Epithelial cell of proximal tubule (primary cell): ENCODE data around the gene CTSK. TPM values are rescaled to one million over a fixed set of nuclear protein-coding genes. Genes with fewer than 3 reads are reported as not detected.
"Not testable (repeated sequence)": the region's sequence is repeated elsewhere in the genome, so short reads cannot be mapped to it uniquely, and the experiment has no call there.

Experiments used
- DNase-seq: peaks from one replicate; pipeline ENCODE4 v3.0.0-alpha.2; 2011; ENCODE audit warnings: low read depth
- H3K4me3 ChIP-seq: 2 replicates; pipeline ENCODE4 v1.5.1; 2011; ENCODE audit warnings: low read depth, mild to moderate bottlenecking, low read length
- total RNA-seq: library from RNA; depleted of rRNA; stranded (reverse); fragments of >200 nt; gene quantifications from 2 replicates; pipeline ENCODE4 v1.2.3, GENCODE V29; 2015
- TF ChIP-seq, protein P1 (sequence below): conservative IDR thresholded peaks from 2 replicates; pipeline ENCODE4 v1.5.1; 2012; ENCODE audit warnings: low read depth, mild to moderate bottlenecking, low read length

CTSK gene
- 0.43 and 2.0 TPM in 2 replicates for total RNA-seq

DNA sequence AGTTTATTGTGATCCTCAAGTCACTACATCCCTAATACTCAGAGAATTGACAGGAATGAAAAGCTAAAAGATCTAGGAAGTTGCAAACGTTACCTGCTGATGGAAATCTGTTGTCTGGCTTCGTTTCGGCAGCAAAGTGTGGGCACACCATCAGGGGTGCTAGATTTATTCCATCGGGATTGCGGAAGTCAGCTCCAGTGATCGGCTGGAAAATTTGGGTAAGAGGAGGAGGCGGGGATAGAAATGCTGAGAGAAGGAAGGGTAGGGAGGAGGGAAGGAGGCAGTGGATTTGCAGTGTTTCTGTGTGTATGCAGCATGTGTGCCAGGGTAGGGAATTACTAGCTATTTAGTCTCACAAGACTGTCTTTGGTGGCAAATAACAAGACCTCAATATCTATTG is at the start of gene CTSK:
Gene CTSK (minus strand): TSS at position 140 of the 400 bp plus-strand sequence. CDS start 1,455 bp downstream, outside the sequence.
- DNase-seq = no peak
- no peak within 1 kb of the TSS for H3K4me3 ChIP-seq
- TF ChIP-seq, protein P1, sequence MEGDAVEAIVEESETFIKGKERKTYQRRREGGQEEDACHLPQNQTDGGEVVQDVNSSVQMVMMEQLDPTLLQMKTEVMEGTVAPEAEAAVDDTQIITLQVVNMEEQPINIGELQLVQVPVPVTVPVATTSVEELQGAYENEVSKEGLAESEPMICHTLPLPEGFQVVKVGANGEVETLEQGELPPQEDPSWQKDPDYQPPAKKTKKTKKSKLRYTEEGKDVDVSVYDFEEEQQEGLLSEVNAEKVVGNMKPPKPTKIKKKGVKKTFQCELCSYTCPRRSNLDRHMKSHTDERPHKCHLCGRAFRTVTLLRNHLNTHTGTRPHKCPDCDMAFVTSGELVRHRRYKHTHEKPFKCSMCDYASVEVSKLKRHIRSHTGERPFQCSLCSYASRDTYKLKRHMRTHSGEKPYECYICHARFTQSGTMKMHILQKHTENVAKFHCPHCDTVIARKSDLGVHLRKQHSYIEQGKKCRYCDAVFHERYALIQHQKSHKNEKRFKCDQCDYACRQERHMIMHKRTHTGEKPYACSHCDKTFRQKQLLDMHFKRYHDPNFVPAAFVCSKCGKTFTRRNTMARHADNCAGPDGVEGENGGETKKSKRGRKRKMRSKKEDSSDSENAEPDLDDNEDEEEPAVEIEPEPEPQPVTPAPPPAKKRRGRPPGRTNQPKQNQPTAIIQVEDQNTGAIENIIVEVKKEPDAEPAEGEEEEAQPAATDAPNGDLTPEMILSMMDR = no peak

DNA sequence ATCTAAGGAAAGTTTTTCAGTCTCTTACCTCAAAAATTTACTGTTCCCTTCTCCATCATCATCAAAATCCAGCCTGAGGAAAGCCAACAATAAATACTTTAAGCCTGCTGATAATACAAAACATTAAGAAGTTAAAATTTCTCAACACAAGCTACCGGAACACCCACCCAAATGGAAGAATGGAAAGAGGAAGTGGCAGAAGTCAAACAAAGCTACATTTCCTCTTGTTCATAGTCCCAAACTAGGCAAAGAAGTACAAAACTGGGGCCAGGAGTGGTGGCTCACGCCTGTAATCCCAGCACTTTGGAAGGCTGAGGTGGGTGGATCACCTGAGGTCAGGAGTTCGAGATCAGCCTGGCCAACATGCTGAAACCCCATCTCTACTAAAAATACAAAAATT is 44.7 kb upstream of the CTSK start:
- H3K4me3 ChIP-seq, DNase-seq: not testable (repeated sequence)

- not testable (repeated sequence) for H3K4me3 ChIP-seq, DNase-seq
Measured at GRCh38 chr1:150850801-150851362, 42.8 kb upstream of the CTSK start.

DNA sequence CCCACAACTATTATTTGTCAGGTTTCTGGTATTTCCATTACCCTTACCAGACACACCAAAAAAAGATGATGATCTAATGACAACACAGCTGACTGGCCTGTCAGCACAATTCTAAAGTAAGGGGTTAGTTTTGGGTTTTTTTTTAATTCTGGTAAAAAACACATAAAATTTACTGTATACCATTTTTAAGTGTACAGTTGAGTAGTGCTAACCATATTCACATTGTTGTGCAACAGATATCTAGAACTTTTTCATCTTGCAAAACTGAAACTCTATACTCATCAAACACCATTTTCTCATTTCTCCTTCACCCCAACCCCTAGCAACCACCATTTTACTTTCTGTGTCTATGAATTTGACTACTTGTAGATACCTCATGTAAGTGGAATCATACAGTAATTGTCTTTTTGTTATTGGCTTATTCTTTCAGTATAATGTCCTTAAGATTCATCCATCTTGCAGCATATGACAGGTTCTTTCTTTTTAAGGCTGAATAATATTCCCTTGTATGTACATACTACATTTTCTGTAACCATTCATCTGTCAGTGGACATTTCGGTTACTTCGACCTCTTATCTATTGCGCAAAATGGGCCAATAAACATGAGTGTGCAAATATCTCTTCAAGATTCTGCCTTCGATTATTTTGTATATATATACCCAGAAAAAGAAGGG is 38.5 kb upstream of the CTSK start:
- TF ChIP-seq, protein P1 = no peak
- H3K4me3 ChIP-seq = no peak overlapping the region
- DNase-seq = no peak

- DNase-seq = no peak
- H3K4me3 ChIP-seq = no peak overlapping the region
- TF ChIP-seq, protein P1 = no peak
Measured at GRCh38 chr1:150843474-150843873, 35.4 kb upstream of the CTSK start.

DNA sequence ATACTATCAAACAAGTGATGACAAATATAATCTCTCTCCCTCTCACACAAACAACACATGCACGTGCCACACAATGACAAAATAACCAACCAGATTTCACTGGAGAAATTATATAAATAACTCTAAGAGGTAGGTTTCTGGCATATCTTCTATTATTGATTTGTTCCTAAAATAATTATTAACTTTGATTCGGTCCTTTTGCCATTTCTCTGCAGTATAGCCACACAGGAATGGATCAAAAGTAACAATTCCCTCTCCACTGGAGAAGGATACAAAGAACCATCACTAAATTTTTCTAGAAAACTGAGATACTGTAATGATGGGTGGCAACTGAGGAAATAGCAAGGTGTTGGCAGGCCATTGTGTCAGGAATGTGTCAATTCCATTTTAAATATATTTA is 34.9 kb upstream of the CTSK start:
- DNase-seq = no peak
- TF ChIP-seq, protein P1 = no peak
- H3K4me3 ChIP-seq = no peak overlapping the region

DNA sequence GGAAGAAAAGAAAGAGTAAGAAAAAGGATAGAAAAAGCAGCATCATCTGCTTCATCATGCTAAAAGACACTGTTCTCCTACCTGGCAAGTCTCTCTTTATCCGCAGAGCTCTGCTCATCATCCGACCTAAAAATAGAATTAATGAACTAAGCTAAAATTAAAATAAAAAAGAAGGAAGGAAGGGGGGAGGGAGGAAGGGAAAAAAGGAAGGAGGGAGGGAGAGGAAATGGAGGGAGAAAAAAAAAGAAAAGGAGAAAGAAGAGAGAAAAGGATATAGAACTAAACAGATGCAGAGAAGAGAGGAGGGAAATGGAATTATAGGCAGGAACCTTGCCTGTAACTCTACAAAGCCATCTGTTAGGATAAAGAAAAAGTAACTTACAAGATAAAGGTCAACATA is 34.3 kb upstream of the CTSK start:
- H3K4me3 ChIP-seq = no peak overlapping the region
- TF ChIP-seq, protein P1 = no peak
- DNase-seq = no peak

DNA sequence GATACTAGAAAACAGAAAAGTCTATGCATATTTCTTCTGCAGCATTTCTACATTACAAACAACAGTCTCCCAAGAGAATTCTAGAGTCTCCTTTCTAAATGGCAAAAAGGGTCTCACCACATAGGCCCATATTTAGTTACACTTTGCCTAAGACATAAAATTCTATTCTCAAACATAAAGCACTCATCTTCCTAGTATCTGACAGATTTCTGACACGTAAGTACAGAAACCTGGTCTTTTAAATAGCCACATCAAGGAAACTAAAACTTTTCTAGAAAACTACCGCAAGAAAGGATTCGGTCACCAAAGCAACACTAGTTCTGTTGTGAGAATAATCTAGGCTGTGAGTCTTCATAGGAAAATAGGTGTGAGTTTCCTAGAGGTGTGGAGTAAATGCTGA is 33.6 kb upstream of the CTSK start:
- TF ChIP-seq, protein P1 = no peak
- DNase-seq = no peak
- H3K4me3 ChIP-seq = no peak overlapping the region

DNA sequence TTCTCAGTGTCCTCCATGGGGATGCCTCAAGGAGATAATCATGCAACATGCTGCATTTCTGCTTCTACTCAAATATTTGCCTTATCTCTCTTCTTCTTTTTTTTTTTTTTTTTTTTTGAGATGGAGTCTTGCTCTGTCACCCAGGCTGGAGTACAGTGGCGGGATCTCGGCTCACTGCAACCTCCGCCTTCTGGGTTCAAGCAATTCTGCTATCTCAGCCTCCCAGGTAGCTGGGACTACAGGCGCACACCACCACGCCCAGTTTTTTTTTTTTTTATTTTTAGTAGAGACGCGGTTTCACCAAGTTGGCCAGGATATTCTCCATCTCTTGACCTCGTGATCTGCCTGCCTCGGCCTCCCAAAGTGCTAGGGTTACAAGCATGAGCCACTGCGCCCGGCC is 32.8 kb upstream of the CTSK start:
- not testable (repeated sequence) for H3K4me3 ChIP-seq, DNase-seq
